H1 (cell line): ENCODE measurements around the gene S100A4.

Experiments
- ATF2 ChIP-seq: IDR thresholded peaks from 2 replicates; pipeline ENCODE4 v1.6.1; 2012; ENCODE audit warnings: low read length, inconsistent platforms
- CHD1 ChIP-seq: IDR thresholded peaks from 2 replicates; pipeline ENCODE4 v1.6.1; 2012; ENCODE audit warnings: low read depth, low read length, improper control_type of control experiment
- CHD2 ChIP-seq: IDR thresholded peaks from 2 replicates; pipeline ENCODE4 v1.6.1; 2012; ENCODE audit warnings: low read length, improper control_type of control experiment
- CTCF ChIP-seq, 3 experiments: IDR thresholded peaks; 1 replicate in 2 of 3; 2 replicates in 1 of 3; pipeline versions ENCODE4 v1.5.1 to v1.6.1; 2011; ENCODE audit warnings: low read length in 3 of 3, mild to moderate bottlenecking in 3 of 3, inconsistent platforms in 2 of 3, low read depth in 1 of 3, moderate library complexity in 1 of 3; ENCODE audit not compliant: insufficient read depth in 1 of 3; ENCODE audit errors: control extremely low read depth in 1 of 3
- EZH2 ChIP-seq: fragments of 200-600 bp; sonication (generic); IDR thresholded peaks from 2 replicates; pipeline ENCODE4 v1.7.1; 2012; ENCODE audit warnings: low read depth, mild to moderate bottlenecking, moderate library complexity, low read length, inconsistent platforms; ENCODE audit not compliant: severe bottlenecking
- FOSL1 ChIP-seq: IDR thresholded peaks from 2 replicates; pipeline ENCODE4 v1.6.1; 2011; ENCODE audit warnings: mild to moderate bottlenecking, low read depth, low read length, moderate library complexity; ENCODE audit not compliant: insufficient read depth
- HDAC2 ChIP-seq, 2 experiments: fragments of 300-600 bp in 1 of 2; sonication (generic) in 1 of 2; IDR thresholded peaks; 2 replicates each; pipeline ENCODE4 v1.6.1; 2011 to 2012; ENCODE audit warnings: low read depth in 2 of 2, low read length in 2 of 2, mild to moderate bottlenecking in 2 of 2, moderate library complexity in 2 of 2, borderline replicate concordance in 1 of 2, inconsistent platforms in 1 of 2
- NRF1 ChIP-seq: IDR thresholded peaks from 2 replicates; pipeline ENCODE4 v1.6.1; 2011; ENCODE audit warnings: mild to moderate bottlenecking, low read depth, low read length, improper control_type of control experiment
- POLR2A ChIP-seq, 2 experiments: IDR thresholded peaks; 1 replicate in 1 of 2; 2 replicates in 1 of 2; pipeline ENCODE4 v1.6.1; 2011; ENCODE audit warnings: low read depth in 2 of 2, low read length in 2 of 2, mild to moderate bottlenecking in 2 of 2; ENCODE audit errors: control extremely low read depth in 1 of 2
- SIN3A ChIP-seq, 2 experiments: IDR thresholded peaks in 1 of 2; conservative IDR thresholded peaks in 1 of 2; 2 replicates each; pipeline ENCODE4 v1.6.1; 2011 to 2012; ENCODE audit warnings: low read length in 2 of 2, improper control_type of control experiment in 1 of 2, low read depth in 1 of 2, mild to moderate bottlenecking in 1 of 2
- SP1 ChIP-seq: IDR thresholded peaks from 2 replicates; pipeline ENCODE4 v1.6.1; 2011; ENCODE audit warnings: low read depth, low read length
- TBP ChIP-seq: IDR thresholded peaks from 2 replicates; pipeline ENCODE4 v1.6.1; 2011; ENCODE audit warnings: low read depth, low read length, improper control_type of control experiment
- USF2 ChIP-seq: IDR thresholded peaks from 2 replicates; pipeline ENCODE4 v1.6.1; 2011; ENCODE audit warnings: low read length, improper control_type of control experiment
- YY1 ChIP-seq: IDR thresholded peaks from 2 replicates; pipeline ENCODE4 v1.6.1; 2011; ENCODE audit warnings: low read depth, mild to moderate bottlenecking, low read length

- TF ChIP-seq CHD1: no peak
- TF ChIP-seq CTCF (IDR thresholded peaks at IDR 0.05; ENCODE audit: control extremely low read depth in 1 of 3, insufficient read depth in 1 of 3, low read depth in 1 of 3, low read length in 3 of 3): no peak
- TF ChIP-seq ATF2: no peak
- TF ChIP-seq HDAC2 (IDR thresholded peaks at IDR 0.05; ENCODE audit: borderline replicate concordance in 1 of 2, low read depth in 2 of 2, low read length in 2 of 2): no peak
- TF ChIP-seq SP1: no peak
- TF ChIP-seq USF2: no peak
- TF ChIP-seq YY1: no peak
- TF ChIP-seq POLR2A (IDR thresholded peaks at IDR 0.05; ENCODE audit: control extremely low read depth in 1 of 2, low read depth in 2 of 2, low read length in 2 of 2): no peak
- no peak for TF ChIP-seq CHD2
- TF ChIP-seq FOSL1: no peak
- TF ChIP-seq SIN3A (conservative IDR thresholded peaks at IDR 0.05 in 1 of 2, IDR thresholded peaks at IDR 0.05 in 1 of 2; ENCODE audit: low read depth in 1 of 2, low read length in 2 of 2): no peak
- TF ChIP-seq TBP: no peak
- no peak for TF ChIP-seq EZH2
- no peak for TF ChIP-seq NRF1
Observed at GRCh38 chr1:153560771-153561465, 15.3 kb upstream of the S100A4 start.
